Measurements from ENCODE around the gene WSCD2. TPM values are rescaled to one million over a fixed set of nuclear protein-coding genes. Genes with fewer than 3 reads are reported as not detected.

The WSCD2 gene
- total and polyA plus RNA-seq, 2 of the 4 experiments (the other 2 are of a cell fraction) = not detected

- Histone ChIP-seq H2BK20ac (ENCODE audit: low read depth, low read length) (no peak overlapping the region), H2AFZ (replicated peaks; ENCODE audit: low read length, poor library complexity) (no peak overlapping the region), H3K14ac (replicated peaks; ENCODE audit: low read depth, low read length) (no peak overlapping the region), H2BK15ac (ENCODE audit: low read depth, low read length) (no peak overlapping the region), H3K18ac (ENCODE audit: low read depth, low read length) (no peak overlapping the region), H3K27ac (ENCODE audit: insufficient read depth, low read length) (no peak overlapping the region), H3K36me3 (ENCODE audit: control insufficient read depth, insufficient read depth, low read length) (no peaks in the 10 kb centered on the region), H2BK120ac (ENCODE audit: low read depth, low read length) (no peak overlapping the region), H4K20me1 (ENCODE audit: insufficient read depth, low read length) (no peaks in the 10 kb centered on the region), H2AK9ac (replicated peaks; ENCODE audit: low read depth, low read length, poor library complexity) (no peak overlapping the region), H3K9me1 (ENCODE audit: insufficient read depth, low read length) (no peaks in the 10 kb centered on the region), H4K8ac (ENCODE audit: low read depth in 2 of 2, low read length in 2 of 2) (no peak overlapping the region), H4K91ac (ENCODE audit: insufficient read depth, low read depth, low read length) (no peak overlapping the region), H2AK5ac (ENCODE audit: low read depth, low read length) (no peak overlapping the region), H3K4me1 (ENCODE audit: control insufficient read depth, insufficient read depth, low read length) (no peaks in the 10 kb centered on the region), H3K27me3 (ENCODE audit: control insufficient read depth, insufficient read depth, low read length) (no peaks in the 10 kb centered on the region), H3K4me2 (ENCODE audit: low read depth, low read length) (no peak overlapping the region), H3K56ac (ENCODE audit: extremely low read depth, insufficient read depth, low read length) (no peak overlapping the region), H3K4ac (ENCODE audit: low read depth, low read length) (no peak overlapping the region), H4K5ac (ENCODE audit: low read depth, low read length) (no peak overlapping the region), H3K9me3 (ENCODE audit: control insufficient read depth, insufficient read depth, low read length) (no peaks in the 10 kb centered on the region), H3K9ac (ENCODE audit: low read depth, low read length) (no peak overlapping the region), H3K23ac (ENCODE audit: low read depth, low read length) (no peak overlapping the region), H3K79me1 (ENCODE audit: low read depth in 1 of 2, low read length in 2 of 2) (no peaks in the 10 kb centered on the region), H2BK5ac (ENCODE audit: low read depth, low read length, poor library complexity, severe bottlenecking) (no peak overlapping the region), H3K4me3 (ENCODE audit: insufficient read depth, low read depth, low read length) (no peak overlapping the region)
- in situ Hi-C loops (cut with MboI; ENCODE audit: low sequenced_read_pairs) (no loop called here), dilution Hi-C loops (cut with HindIII; ENCODE audit: low sequenced_read_pairs, unreplicated experiment) (no loop called here), intact Hi-C loops (cut with micrococcal nuclease) (no loop called here)
- no peak for DNase-seq
- CTCF ChIA-PET = no interaction called here
- BruUV-seq (replicated peaks) = no TSS peak
- ATAC-seq (ENCODE audit: low read depth) = no peak
- POLR2A ChIA-PET (ENCODE audit: unreplicated experiment) = no interaction called here
- WGBS, 2 experiments (ENCODE audit: extremely low coverage in 2 of 2, insufficient read length in 1 of 2) = no CpG with 5 or more reads among the region's 3 CpGs
- TF ChIP-seq RFX5 (IDR thresholded peaks at IDR 0.05; ENCODE audit: low read depth, low read length) = no peak
- no peak for TF ChIP-seq CTCF (conservative IDR thresholded peaks at IDR 0.05; ENCODE audit: low read depth, low read length)
- TF ChIP-seq NFE2L2 (IDR thresholded peaks at IDR 0.05; ENCODE audit: low read depth, low read length) = no peak
- TF ChIP-seq MAFK (IDR thresholded peaks at IDR 0.05; ENCODE audit: low read depth, low read length) = no peak
- TF ChIP-seq SMC3 (IDR thresholded peaks at IDR 0.05; ENCODE audit: low read depth, low read length) = no peak
- no peak for TF ChIP-seq POLR2A (IDR thresholded peaks at IDR 0.05; ENCODE audit: low read depth, low read length)
- no peak for TF ChIP-seq USF2 (IDR thresholded peaks at IDR 0.05; ENCODE audit: low read depth, low read length)
- no peak for TF ChIP-seq ELK1 (IDR thresholded peaks at IDR 0.05; ENCODE audit: borderline replicate concordance, low read depth, low read length)
- no peak for TF ChIP-seq BHLHE40 (IDR thresholded peaks at IDR 0.05; ENCODE audit: low read depth, low read length)
- TF ChIP-seq RAD21 (IDR thresholded peaks at IDR 0.05; ENCODE audit: low read length) = no peak
- TF ChIP-seq CHD1 (IDR thresholded peaks at IDR 0.05; ENCODE audit: low read depth, low read length) = no peak
- TF ChIP-seq FOS (IDR thresholded peaks at IDR 0.05; ENCODE audit: low read depth, low read length) = no peak
- no peak for TF ChIP-seq MXI1 (IDR thresholded peaks at IDR 0.05; ENCODE audit: borderline replicate concordance, low read depth, low read length)
- no peak for TF ChIP-seq MAZ (IDR thresholded peaks at IDR 0.05; ENCODE audit: borderline replicate concordance, low read depth, low read length)
- no peak for TF ChIP-seq CEBPB (IDR thresholded peaks at IDR 0.05; ENCODE audit: low read depth, low read length)
These were observed 79.0 kb downstream of the WSCD2 start for GRCh38 chr12:108207791-108208730.

Measured in IMR-90 (cell line).